OCI-LY7 (cell line): Measurements from ENCODE around the gene HTT. TPM values are rescaled to one million over a fixed set of nuclear protein-coding genes. Genes with fewer than 3 reads are reported as not detected.

ENCODE experiments used
- BruUV-seq: library from RNA; stranded (reverse); fragments of 400-500 nt; replicated peaks from 2 replicates; lab custom pipeline; 2021; lab: Mats Ljungman, UMichigan
- CTCF ChIA-PET: fragments of 300-600 bp; sonication (Branson Sonifier 250); formaldehyde crosslinking; loops from one replicate; lab custom pipeline; 2022; ENCODE audit warnings: antibody characterized with exemption; ENCODE audit not compliant: unreplicated experiment; lab: Charles Lee
- POLR2A ChIA-PET: fragments of 300-600 bp; sonication (Branson Sonifier 250); formaldehyde crosslinking; loops from one replicate; lab custom pipeline; 2022; ENCODE audit warnings: antibody characterized with exemption; lab: Charles Lee
- DNase-seq: peaks from one replicate; pipeline ENCODE4 v3.0.0-alpha.2; 2015; ENCODE audit warnings: low spot score
- H2AFZ ChIP-seq: fragments of 200-600 bp; sonication (generic), shearing (Covaris generic); 2 replicates; pipeline ENCODE4 v1.6.1; 2014; ENCODE audit warnings: mild to moderate bottlenecking, antibody characterized with exemption, low read length, moderate library complexity
- H3K27ac ChIP-seq: fragments of 200-600 bp; sonication (generic); 2 replicates; pipeline ENCODE4 v1.5.1; 2014; ENCODE audit warnings: mixed run types, low read depth, mild to moderate bottlenecking, moderate library complexity, low read length, inconsistent platforms; ENCODE audit not compliant: poor library complexity, severe bottlenecking
- H3K36me3 ChIP-seq: fragments of 200-600 bp; sonication (generic); 2 replicates; pipeline ENCODE4 v1.6.1; 2014; ENCODE audit warnings: mild to moderate bottlenecking, antibody characterized with exemption, low read length, moderate library complexity, mixed read lengths; ENCODE audit not compliant: insufficient read depth
- H3K4me1 ChIP-seq: fragments of 200-600 bp; sonication (generic); 2 replicates; pipeline ENCODE4 v1.5.1; 2014; ENCODE audit warnings: mild to moderate bottlenecking, low read length; ENCODE audit not compliant: insufficient read depth, poor library complexity, severe bottlenecking
- H3K4me2 ChIP-seq: fragments of 200-600 bp; sonication (generic); 2 replicates; pipeline ENCODE4 v1.6.1; 2014; ENCODE audit warnings: mild to moderate bottlenecking, low read length
- H3K4me3 ChIP-seq: fragments of 200-600 bp; sonication (generic); 2 replicates; pipeline ENCODE4 v1.5.1; 2014; ENCODE audit warnings: mild to moderate bottlenecking, low read depth, low read length; ENCODE audit not compliant: poor library complexity, severe bottlenecking
- H3K79me2 ChIP-seq: fragments of 200-600 bp; sonication (generic); 2 replicates; pipeline ENCODE4 v1.6.1; 2016; ENCODE audit warnings: low read depth, mild to moderate bottlenecking, low read length, moderate library complexity, mixed read lengths; ENCODE audit not compliant: insufficient read depth
- H3K9me2 ChIP-seq: fragments of 200-600 bp; sonication (generic); 2 replicates; pipeline ENCODE4 v1.6.1; 2016; ENCODE audit warnings: mild to moderate bottlenecking, low read length, mixed read lengths; ENCODE audit not compliant: insufficient read depth
- H3K9me3 ChIP-seq: fragments of 200-600 bp; sonication (generic); 2 replicates; pipeline ENCODE4 v1.6.1; 2014; ENCODE audit warnings: mild to moderate bottlenecking, mixed run types, low read length, mixed read lengths
- H4K20me1 ChIP-seq: fragments of 200-600 bp; sonication (generic); 2 replicates; pipeline ENCODE4 v1.6.1; 2014; ENCODE audit warnings: mild to moderate bottlenecking, antibody characterized with exemption, low read length, moderate library complexity, mixed read lengths; ENCODE audit not compliant: insufficient read depth
- CTCF ChIP-seq: fragments of 200-600 bp; sonication (generic); conservative IDR thresholded peaks from 2 replicates; pipeline ENCODE4 v1.5.1; 2014; ENCODE audit warnings: mild to moderate bottlenecking, antibody characterized with exemption, low read length, moderate library complexity, mixed read lengths
- EZH2phosphoT487 ChIP-seq: fragments of 200-600 bp; sonication (generic); IDR thresholded peaks from 2 replicates; pipeline ENCODE4 v1.6.1; 2018; ENCODE audit warnings: low read depth, borderline replicate concordance, mild to moderate bottlenecking, mixed run types, antibody characterized with exemption, low read length, moderate library complexity, mixed read lengths
- intact Hi-C: fragments of 100-400 bp; cut with micrococcal nuclease; formaldehyde crosslinking; loops from one replicate; pipeline ENCODE4 v1.10.0; 2022; ENCODE audit not compliant: unreplicated experiment
- total RNA-seq, 2 experiments: library from RNA; depleted of rRNA in 1 of 2; stranded (reverse); fragments of >200 nt in 1 of 2; shearing (Covaris generic) in 1 of 2; gene quantifications; 2 replicates each; pipeline ENCODE4 v1.2.3, GENCODE V29; 2014 to 2022

Gene HTT
- total RNA-seq, 2 experiments from 2014 or later, result 36.4 to 91.3 TPM

GRCh38 chr4:3254302-3255131, 180.0 kb downstream of the HTT start:
- no peak for DNase-seq
- BruUV-seq, result no TSS peak
- CTCF ChIA-PET, result no interaction called here

GRCh38 chr4:3255611-3256186, 181.2 kb downstream of the HTT start:
- POLR2A ChIA-PET, result no interaction called here
- Histone ChIP-seq H3K4me3 (no peak overlapping the region), H3K9me2 (no peaks in the 10 kb centered on the region), H2AFZ (no peak overlapping the region), H3K36me3 (no peaks in the 10 kb centered on the region), H4K20me1 (no peaks in the 10 kb centered on the region), H3K79me2 (no peaks in the 10 kb centered on the region), H3K4me2 (no peak overlapping the region), H3K9me3 (no peaks in the 10 kb centered on the region), H3K27ac (no peak overlapping the region), H3K4me1 (no peaks in the 10 kb centered on the region)
- DNase-seq, result no peak
- TF ChIP-seq EZH2phosphoT487 (no peak), CTCF (no peak)
- no TSS peak for BruUV-seq
- CTCF ChIA-PET, result no interaction called here
- intact Hi-C loops, result no loop called here

More at GRCh38 chr4:3254302-3255131, 180.0 kb downstream of the HTT start:
- no peak overlapping the region for H3K27ac ChIP-seq
- H3K79me2 ChIP-seq, result no peaks in the 10 kb centered on the region
- H3K4me3 ChIP-seq, result no peak overlapping the region
- no peaks in the 10 kb centered on the region for H3K36me3 ChIP-seq
- H3K9me2 ChIP-seq, result no peaks in the 10 kb centered on the region
- POLR2A ChIA-PET, result interaction anchor here (0.6 kb wide), 1 partner anchor 245 kb away, joined by 3 read pairs; no protein-coding TSS in a partner anchor
- intact Hi-C loops, result no loop called here
- H3K9me3 ChIP-seq, result no peaks in the 10 kb centered on the region
- H2AFZ ChIP-seq, result no peak overlapping the region
- no peaks in the 10 kb centered on the region for H3K4me1 ChIP-seq
- TF ChIP-seq CTCF, result no peak
- TF ChIP-seq EZH2phosphoT487, result no peak
- no peaks in the 10 kb centered on the region for H4K20me1 ChIP-seq
- no peak overlapping the region for H3K4me2 ChIP-seq
